PC-3 (cell line): ENCODE data around the gene CNTLN. TPM values are rescaled to one million over a fixed set of nuclear protein-coding genes. Genes with fewer than 3 reads are reported as not detected.

Source experiments
- ATAC-seq: fragments of 200-7000 bp; cut with Tn5 transposase; 2 replicates; pipeline ENCODE4 v1.9.1; 2020; ENCODE audit warnings: mild to moderate bottlenecking, moderate library complexity
- BruUV-seq: library from RNA; stranded (reverse); fragments of 400-500 nt; replicated peaks from 2 replicates; lab custom pipeline; 2021; lab: Mats Ljungman, UMichigan
- CTCF ChIA-PET: fragments of 300-600 bp; sonication (Branson Sonifier 250); formaldehyde crosslinking; loops from one replicate; lab custom pipeline; 2022; ENCODE audit warnings: antibody characterized with exemption; lab: Charles Lee
- POLR2A ChIA-PET: fragments of 300-600 bp; sonication (Branson Sonifier 250); formaldehyde crosslinking; loops from one replicate; lab custom pipeline; 2022; ENCODE audit warnings: antibody characterized with exemption; ENCODE audit not compliant: unreplicated experiment; lab: Charles Lee
- DNase-seq: peaks from one replicate; pipeline ENCODE4 v3.0.0-alpha.2; 2015
- H2AFZ ChIP-seq: fragments of 300-600 bp; sonication (generic); 2 replicates; pipeline ENCODE4 v1.6.0; 2016; ENCODE audit warnings: antibody characterized with exemption, low read length
- H3F3A ChIP-seq: fragments of 300-600 bp; sonication (generic); one replicate; pipeline ENCODE4 v1.6.0; 2017; ENCODE audit warnings: antibody characterized with exemption, low read length, control low read depth, mild to moderate bottlenecking; ENCODE audit not compliant: unreplicated experiment
- H3K27ac ChIP-seq: fragments of 300-600 bp; sonication (generic); 2 replicates; pipeline ENCODE4 v1.5.1; 2016; ENCODE audit warnings: mild to moderate bottlenecking, low read length
- H3K27me3 ChIP-seq: fragments of 300-600 bp; sonication (generic); 2 replicates; pipeline ENCODE4 v1.6.1; 2016; ENCODE audit warnings: low read length, mixed read lengths
- H3K36me3 ChIP-seq: fragments of 300-600 bp; sonication (generic); 2 replicates; pipeline ENCODE4 v1.6.1; 2016; ENCODE audit warnings: low read depth, mixed run types, low read length, mixed read lengths
- H3K4me1 ChIP-seq: fragments of 300-600 bp; sonication (generic); 2 replicates; pipeline ENCODE4 v1.5.1; 2016; ENCODE audit warnings: low read length; ENCODE audit not compliant: insufficient read depth
- H3K4me2 ChIP-seq: fragments of 300-600 bp; sonication (generic); 2 replicates; pipeline ENCODE4 v1.6.0; 2016; ENCODE audit warnings: low read length
- H3K4me3 ChIP-seq: fragments of 300-600 bp; sonication (generic); 2 replicates; pipeline ENCODE4 v1.5.1; 2016; ENCODE audit warnings: mild to moderate bottlenecking, low read length, mixed read lengths
- H3K79me2 ChIP-seq: fragments of 300-600 bp; sonication (generic); 2 replicates; pipeline ENCODE4 v1.6.1; 2017; ENCODE audit warnings: low read length, mixed read lengths
- H3K9ac ChIP-seq: fragments of 300-600 bp; sonication (generic); 2 replicates; pipeline ENCODE4 v1.6.0; 2016; ENCODE audit warnings: mild to moderate bottlenecking, low read length
- H3K9me2 ChIP-seq: fragments of 300-600 bp; sonication (generic); replicated peaks from 2 replicates; pipeline ENCODE4 v1.6.1; 2016; ENCODE audit warnings: mixed run types, low read length, mixed read lengths
- H3K9me3 ChIP-seq: fragments of 300-600 bp; sonication (generic); 2 replicates; pipeline ENCODE4 v1.6.1; 2016; ENCODE audit warnings: low read length, mixed read lengths
- H4K20me1 ChIP-seq: fragments of 300-600 bp; sonication (generic); 2 replicates; pipeline ENCODE4 v1.6.1; 2016; ENCODE audit warnings: low read length, mixed read lengths
- CTCF ChIP-seq: fragments of 300-600 bp; sonication (generic); conservative IDR thresholded peaks from 2 replicates; pipeline ENCODE4 v1.5.1; 2017; ENCODE audit warnings: antibody characterized with exemption, low read depth, mild to moderate bottlenecking, low read length
- EZH2 ChIP-seq: fragments of 300-600 bp; sonication (generic); IDR thresholded peaks from one replicate; pipeline ENCODE4 v1.6.1; 2017; ENCODE audit warnings: antibody characterized with exemption, mild to moderate bottlenecking, low read length; ENCODE audit not compliant: unreplicated experiment
- EZH2phosphoT487 ChIP-seq: fragments of 300-600 bp; sonication (generic); IDR thresholded peaks from 2 replicates; pipeline ENCODE4 v1.6.1; 2018; ENCODE audit warnings: mild to moderate bottlenecking, antibody characterized with exemption, low read length, borderline replicate concordance
- intact Hi-C: fragments of 100-400 bp; cut with micrococcal nuclease; formaldehyde crosslinking; loops from 2 replicates; pipeline ENCODE4 v1.9.0; 2023
- total RNA-seq: library from RNA; depleted of rRNA; stranded (reverse); fragments of >200 nt; gene quantifications from 2 replicates; pipeline ENCODE4 v1.2.3, GENCODE V29; 2014

CNTLN gene
- total RNA-seq, 1 experiment from 2014 or later = 6.9 TPM

- Histone ChIP-seq H3K79me2 (no peaks in the 10 kb centered on the region), H4K20me1 (no peaks in the 10 kb centered on the region), H2AFZ (no peak overlapping the region), H3K9ac (no peak overlapping the region), H3K4me2 (no peak overlapping the region), H3K36me3 (no peaks in the 10 kb centered on the region), H3K9me2 (no peaks in the 10 kb centered on the region), H3K4me3 (no peak overlapping the region), H3K27ac (no peak overlapping the region), H3K4me1 (no peaks in the 10 kb centered on the region), H3F3A (no peaks in the 10 kb centered on the region), H3K9me3 (no peaks in the 10 kb centered on the region), H3K27me3 (no peaks in the 10 kb centered on the region)
- no peak for TF ChIP-seq CTCF
- no peak for TF ChIP-seq EZH2
- ATAC-seq (no peak), DNase-seq (no peak)
- no TSS peak for BruUV-seq
- intact Hi-C loops = no loop called here
- ChIA-PET POLR2A (interaction anchor here (0.6 kb wide), 1 partner anchor 271 kb away, joined by 7 read pairs; no protein-coding TSS in a partner anchor), CTCF (no interaction called here)
These were observed 351.6 kb downstream of the CNTLN start for GRCh38 chr9:17486396-17486795.

GRCh38 chr9:17487467-17487866 lies 352.6 kb downstream of the CNTLN start:
- no peak for ATAC-seq
- TF ChIP-seq CTCF (no peak), EZH2phosphoT487 (no peak), EZH2 (no peak)
- no peaks in the 10 kb centered on the region for H3K9me3 ChIP-seq
- no peak for DNase-seq
- no peak overlapping the region for H2AFZ ChIP-seq
- H3K27me3 ChIP-seq = no peaks in the 10 kb centered on the region
- no peaks in the 10 kb centered on the region for H3K36me3 ChIP-seq
- H3K9me2 ChIP-seq = no peaks in the 10 kb centered on the region
- no peaks in the 10 kb centered on the region for H3K4me1 ChIP-seq
- no peaks in the 10 kb centered on the region for H3K79me2 ChIP-seq
- no peaks in the 10 kb centered on the region for H3F3A ChIP-seq
- intact Hi-C loops = no loop called here
- no peak overlapping the region for H3K4me3 ChIP-seq
- H4K20me1 ChIP-seq = no peaks in the 10 kb centered on the region
- ChIA-PET POLR2A (no interaction called here), CTCF (no interaction called here)
- H3K4me2 ChIP-seq = no peak overlapping the region
- H3K9ac ChIP-seq = no peak overlapping the region
- H3K27ac ChIP-seq = no peak overlapping the region
- BruUV-seq = no TSS peak

- no peaks in the 10 kb centered on the region for H4K20me1 ChIP-seq
- no peaks in the 10 kb centered on the region for H3K27me3 ChIP-seq
- no peaks in the 10 kb centered on the region for H3F3A ChIP-seq
- intact Hi-C loops = no loop called here
- ATAC-seq (no peak), DNase-seq (no peak)
- BruUV-seq = no TSS peak
- no peaks in the 10 kb centered on the region for H3K36me3 ChIP-seq
- H2AFZ ChIP-seq = no peak overlapping the region
- H3K4me3 ChIP-seq = no peak overlapping the region
- H3K27ac ChIP-seq = no peak overlapping the region
- H3K4me1 ChIP-seq = no peaks in the 10 kb centered on the region
- CTCF ChIA-PET = no interaction called here
- no peaks in the 10 kb centered on the region for H3K79me2 ChIP-seq
- POLR2A ChIA-PET = no interaction called here
- TF ChIP-seq EZH2phosphoT487 (no peak), EZH2 (no peak), CTCF (no peak)
- no peak overlapping the region for H3K9ac ChIP-seq
- no peak overlapping the region for H3K4me2 ChIP-seq
- no peaks in the 10 kb centered on the region for H3K9me3 ChIP-seq
- H3K9me2 ChIP-seq = no peaks in the 10 kb centered on the region
These were observed 353.8 kb downstream of the CNTLN start for GRCh38 chr9:17488662-17489061.
